ENCODE measurements around the gene CHRNA4.

CHRNA4 gene

GRCh38 chr20:63295422-63295821, 65.7 kb downstream of the CHRNA4 start:
- Histone ChIP-seq H3K79me1 (ENCODE audit: low read length) (no peaks in the 10 kb centered on the region), H3K9ac (ENCODE audit: low read length) (no peak overlapping the region), H3K79me2 (ENCODE audit: control insufficient read depth, insufficient read depth, low read length, poor library complexity) (no peaks in the 10 kb centered on the region), H4K8ac (ENCODE audit: low read depth, low read length) (no peak overlapping the region), H3K4me1 (ENCODE audit: control insufficient read depth in 1 of 2, insufficient read depth in 2 of 2, low read length in 2 of 2) (peaks cover 0 to 6% of the 10 kb centered on the region in 2 experiments), H2AK5ac (ENCODE audit: low read length) (no peak overlapping the region), H3K4me3 (ENCODE audit: low read depth, low read length) (no peak overlapping the region), H4K12ac (ENCODE audit: low read depth, low read length) (no peak overlapping the region), H2BK12ac (ENCODE audit: low read length) (no peak overlapping the region), H3K4me2 (ENCODE audit: low read length) (no peak overlapping the region), H3K36me3 (ENCODE audit: control insufficient read depth in 1 of 2, insufficient read depth in 2 of 2, low read length in 2 of 2) (peaks cover 0 to 1% of the 10 kb centered on the region in 2 experiments), H3K18ac (ENCODE audit: low read length) (no peak overlapping the region), H3K23ac (ENCODE audit: low read length) (no peak overlapping the region), H3K9me3 (ENCODE audit: insufficient read depth, low read depth, low read length) (peaks cover 3% of the 10 kb centered on the region), H2BK120ac (ENCODE audit: insufficient read depth, low read length, poor library complexity) (no peak overlapping the region), H2AFZ (ENCODE audit: insufficient read depth, low read length, poor library complexity) (no peak overlapping the region), H2BK5ac (ENCODE audit: low read depth, low read length, poor library complexity) (no peak overlapping the region), H3K4ac (ENCODE audit: low read depth, low read length) (no peak overlapping the region), H4K91ac (ENCODE audit: low read depth, low read length) (no peak overlapping the region), H3K14ac (ENCODE audit: low read length) (no peak overlapping the region), H3K27me3 (ENCODE audit: insufficient read depth, low read length) (no peaks in the 10 kb centered on the region), H3K27ac (ENCODE audit: low read depth, low read length) (no peak overlapping the region)
- WGBS (ENCODE audit: extremely low coverage, insufficient coverage, insufficient read length) = no CpG with 5 or more reads among the region's 17 CpGs
- no peak for DNase-seq

- Histone ChIP-seq H3K4me3 (ENCODE audit: low read depth, low read length) (no peak overlapping the region), H4K8ac (ENCODE audit: low read depth, low read length) (no peak overlapping the region), H3K14ac (ENCODE audit: low read length) (no peak overlapping the region), H2BK5ac (ENCODE audit: low read depth, low read length, poor library complexity) (no peak overlapping the region), H3K36me3 (ENCODE audit: control insufficient read depth in 1 of 2, insufficient read depth in 2 of 2, low read length in 2 of 2) (peaks cover under 1 to 3% of the 10 kb centered on the region in 2 experiments), H4K12ac (ENCODE audit: low read depth, low read length) (no peak overlapping the region), H3K9ac (ENCODE audit: low read length) (no peak overlapping the region), H3K79me2 (ENCODE audit: control insufficient read depth, insufficient read depth, low read length, poor library complexity) (no peaks in the 10 kb centered on the region), H3K27me3 (ENCODE audit: insufficient read depth, low read length) (no peaks in the 10 kb centered on the region), H3K79me1 (ENCODE audit: low read length) (no peaks in the 10 kb centered on the region), H3K18ac (ENCODE audit: low read length) (no peak overlapping the region), H3K4me1 (ENCODE audit: control insufficient read depth in 1 of 2, insufficient read depth in 2 of 2, low read length in 2 of 2) (peaks cover 0 to 6% of the 10 kb centered on the region in 2 experiments), H3K4me2 (ENCODE audit: low read length) (no peak overlapping the region), H2AFZ (ENCODE audit: insufficient read depth, low read length, poor library complexity) (no peak overlapping the region), H2AK5ac (ENCODE audit: low read length) (no peak overlapping the region), H3K23ac (ENCODE audit: low read length) (no peak overlapping the region), H3K27ac (ENCODE audit: low read depth, low read length) (no peak overlapping the region), H4K91ac (ENCODE audit: low read depth, low read length) (no peak overlapping the region), H3K4ac (ENCODE audit: low read depth, low read length) (no peak overlapping the region), H2BK12ac (ENCODE audit: low read length) (no peak overlapping the region), H3K9me3 (ENCODE audit: insufficient read depth, low read depth, low read length) (peaks cover 3% of the 10 kb centered on the region), H2BK120ac (ENCODE audit: insufficient read depth, low read length, poor library complexity) (no peak overlapping the region)
- no peak for DNase-seq
- WGBS (ENCODE audit: extremely low coverage, insufficient coverage, insufficient read length) = no CpG with 5 or more reads among the region's 19 CpGs
Measured at GRCh38 chr20:63295018-63295417, 66.1 kb downstream of the CHRNA4 start.

GRCh38 chr20:63294536-63294900, 66.6 kb downstream of the CHRNA4 start:
- no peak overlapping the region for H3K9ac ChIP-seq (ENCODE audit: low read length)
- no peak overlapping the region for H3K27ac ChIP-seq (ENCODE audit: low read depth, low read length)
- H3K79me1 ChIP-seq (ENCODE audit: low read length) = no peaks in the 10 kb centered on the region
- H3K79me2 ChIP-seq (ENCODE audit: control insufficient read depth, insufficient read depth, low read length, poor library complexity) = no peaks in the 10 kb centered on the region
- no peaks in the 10 kb centered on the region for H3K27me3 ChIP-seq (ENCODE audit: insufficient read depth, low read length)
- H3K4me3 ChIP-seq (ENCODE audit: low read depth, low read length) = no peak overlapping the region
- H2AK5ac ChIP-seq (ENCODE audit: low read length) = no peak overlapping the region
- no peak overlapping the region for H3K14ac ChIP-seq (ENCODE audit: low read length)
- no peak overlapping the region for H2BK120ac ChIP-seq (ENCODE audit: insufficient read depth, low read length, poor library complexity)
- H2BK12ac ChIP-seq (ENCODE audit: low read length) = no peak overlapping the region
- no peak overlapping the region for H2AFZ ChIP-seq (ENCODE audit: insufficient read depth, low read length, poor library complexity)
- no peak overlapping the region for H3K18ac ChIP-seq (ENCODE audit: low read length)
- H3K36me3 ChIP-seq (ENCODE audit: control insufficient read depth in 1 of 2, insufficient read depth in 2 of 2, low read length in 2 of 2) = peaks cover 5 to 8% of the 10 kb centered on the region in 2 experiments
- peaks cover 3% of the 10 kb centered on the region for H3K9me3 ChIP-seq (ENCODE audit: insufficient read depth, low read depth, low read length)
- H3K23ac ChIP-seq (ENCODE audit: low read length) = no peak overlapping the region
- H4K91ac ChIP-seq (ENCODE audit: low read depth, low read length) = no peak overlapping the region
- no peak overlapping the region for H4K12ac ChIP-seq (ENCODE audit: low read depth, low read length)
- WGBS (ENCODE audit: extremely low coverage, insufficient coverage, insufficient read length) = no CpG with 5 or more reads among the region's 12 CpGs
- no peak for DNase-seq
- peaks cover 0 to 6% of the 10 kb centered on the region in 2 experiments for H3K4me1 ChIP-seq (ENCODE audit: control insufficient read depth in 1 of 2, insufficient read depth in 2 of 2, low read length in 2 of 2)
- H3K4ac ChIP-seq (ENCODE audit: low read depth, low read length) = no peak overlapping the region
- H2BK5ac ChIP-seq (ENCODE audit: low read depth, low read length, poor library complexity) = no peak overlapping the region
- no peak overlapping the region for H3K4me2 ChIP-seq (ENCODE audit: low read length)
- H4K8ac ChIP-seq (ENCODE audit: low read depth, low read length) = no peak overlapping the region

GRCh38 chr20:63293871-63294535, 67.1 kb downstream of the CHRNA4 start:
- Histone ChIP-seq H3K36me3 (ENCODE audit: control insufficient read depth in 1 of 2, insufficient read depth in 2 of 2, low read length in 2 of 2) (peaks cover 10 to 13% of the 10 kb centered on the region in 2 experiments), H2BK12ac (ENCODE audit: low read length) (no peak overlapping the region), H3K4me2 (ENCODE audit: low read length) (no peak overlapping the region), H3K9me3 (ENCODE audit: insufficient read depth, low read depth, low read length) (peaks cover 3% of the 10 kb centered on the region), H3K79me2 (ENCODE audit: control insufficient read depth, insufficient read depth, low read length, poor library complexity) (no peaks in the 10 kb centered on the region), H4K91ac (ENCODE audit: low read depth, low read length) (no peak overlapping the region), H2AFZ (ENCODE audit: insufficient read depth, low read length, poor library complexity) (no peak overlapping the region), H3K4ac (ENCODE audit: low read depth, low read length) (no peak overlapping the region), H2BK120ac (ENCODE audit: insufficient read depth, low read length, poor library complexity) (no peak overlapping the region), H3K18ac (ENCODE audit: low read length) (no peak overlapping the region), H3K4me1 (ENCODE audit: control insufficient read depth in 1 of 2, insufficient read depth in 2 of 2, low read length in 2 of 2) (peaks cover 0 to 6% of the 10 kb centered on the region in 2 experiments), H2BK5ac (ENCODE audit: low read depth, low read length, poor library complexity) (no peak overlapping the region), H3K23ac (ENCODE audit: low read length) (no peak overlapping the region), H3K4me3 (ENCODE audit: low read depth, low read length) (no peak overlapping the region), H3K14ac (ENCODE audit: low read length) (no peak overlapping the region), H3K9ac (ENCODE audit: low read length) (no peak overlapping the region), H3K27ac (ENCODE audit: low read depth, low read length) (no peak overlapping the region), H4K8ac (ENCODE audit: low read depth, low read length) (no peak overlapping the region), H4K12ac (ENCODE audit: low read depth, low read length) (no peak overlapping the region), H2AK5ac (ENCODE audit: low read length) (no peak overlapping the region), H3K27me3 (ENCODE audit: insufficient read depth, low read length) (no peaks in the 10 kb centered on the region), H3K79me1 (ENCODE audit: low read length) (no peaks in the 10 kb centered on the region)
- WGBS (ENCODE audit: extremely low coverage, insufficient coverage, insufficient read length) = no CpG with 5 or more reads among the region's 22 CpGs
- DNase-seq = peak in 1 of 2 donors; percentile 21
